Measurements from ENCODE around the gene NDUFS6.
A peak's percentile ranks its signal among the peaks of the same experiment; 100 is the strongest.

NDUFS6 gene

DNA sequence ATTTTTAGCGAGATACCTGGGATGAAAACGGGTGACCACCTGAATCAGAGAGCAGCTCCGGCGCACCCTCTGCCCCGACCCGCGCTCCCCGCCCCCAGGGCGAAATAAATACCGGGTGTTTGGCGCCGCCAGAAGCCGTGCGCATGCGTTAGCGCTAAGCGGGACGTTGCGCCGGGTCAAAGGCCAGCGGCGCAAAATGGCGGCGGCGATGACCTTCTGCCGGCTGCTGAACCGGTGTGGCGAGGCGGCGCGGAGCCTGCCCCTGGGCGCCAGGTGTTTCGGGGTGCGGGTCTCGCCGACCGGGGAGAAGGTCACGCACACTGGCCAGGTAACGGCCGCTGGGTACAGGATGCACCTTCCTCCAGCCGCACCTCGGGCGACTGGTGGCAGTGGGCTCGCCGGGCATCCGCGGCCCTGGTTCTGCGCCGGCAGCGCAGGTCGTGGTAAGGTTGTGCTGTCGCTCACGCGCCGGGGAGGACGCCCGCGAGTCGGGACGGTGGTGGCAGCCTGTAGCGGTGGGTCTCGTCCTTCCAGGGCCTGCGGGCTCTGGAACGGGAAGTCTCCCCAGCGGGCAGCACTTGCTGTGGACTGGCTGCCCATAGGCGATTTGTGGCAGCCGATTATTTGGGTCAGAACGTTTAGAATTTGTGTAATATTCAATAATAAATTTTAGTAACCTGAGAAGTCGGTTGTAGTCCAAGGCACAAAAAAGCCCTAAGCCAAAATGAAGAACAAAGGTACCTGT is at the start of gene NDUFS6:
TSS of gene NDUFS6 (plus strand) at position 186 of the 745 bp plus-strand sequence. CDS start at position 197, 11 bp downstream.
- peaks cover 66% of the 10 kb centered on the region for H3K36me3 ChIP-seq (ENCODE audit: insufficient read depth, low read length)

DNA sequence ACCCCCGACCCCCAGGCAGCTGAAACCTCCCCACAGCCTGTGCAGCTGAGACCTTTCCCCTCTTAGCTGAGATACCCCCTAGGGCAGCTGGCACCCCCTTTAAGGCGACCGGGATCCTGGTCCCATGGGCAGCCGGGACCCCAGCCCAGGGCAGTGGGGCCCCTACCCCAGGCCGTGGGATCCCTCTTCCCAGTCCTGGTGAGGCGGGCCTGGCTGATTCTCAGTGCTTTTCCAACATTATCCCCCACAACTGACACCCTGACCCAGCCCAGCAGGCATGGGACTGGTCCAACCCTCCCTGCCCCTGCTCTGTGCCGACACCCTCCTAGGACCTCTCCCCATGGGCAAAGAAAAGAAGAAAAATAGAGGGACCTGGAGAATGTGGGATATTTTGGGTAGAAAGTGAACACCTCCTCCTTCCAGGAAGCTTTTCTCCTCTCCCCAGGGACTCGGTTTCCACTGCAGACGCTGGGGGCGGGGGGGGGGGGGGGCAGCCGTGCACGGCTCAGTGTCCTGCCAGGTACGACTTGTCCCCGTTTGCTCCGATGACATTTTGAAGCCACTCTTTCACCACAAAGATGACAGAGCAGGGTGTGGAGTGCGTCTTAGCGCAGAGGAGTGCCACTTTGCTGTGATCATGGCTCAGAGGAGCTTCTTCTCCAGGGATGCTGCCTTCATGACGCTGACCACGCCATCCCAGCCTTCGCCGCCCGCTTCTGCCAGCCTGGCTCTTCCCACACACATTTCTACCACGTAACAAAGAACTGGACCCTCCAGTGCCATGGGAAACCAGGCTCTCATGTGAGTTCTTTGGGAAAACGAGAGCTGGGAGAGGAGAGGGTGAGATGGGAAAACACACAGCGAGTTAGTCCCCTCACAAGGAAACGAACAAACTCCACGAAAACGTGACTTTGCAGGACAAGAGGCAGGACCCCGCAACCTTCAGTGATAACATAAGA is 49.1 kb upstream of the NDUFS6 start:
- Histone ChIP-seq H3K9ac (ENCODE audit: low read length) (no peak overlapping the region), H3K79me2 (ENCODE audit: insufficient read depth, low read length) (no peaks in the 10 kb centered on the region), H3K4me1 (ENCODE audit: insufficient read depth, low read length, severe bottlenecking) (peaks cover 6% of the 10 kb centered on the region), H4K20me1 (ENCODE audit: insufficient read depth, low read length) (no peaks in the 10 kb centered on the region), H3K36me3 (ENCODE audit: insufficient read depth, low read length) (no peaks in the 10 kb centered on the region), H2AFZ (ENCODE audit: low read length) (no peak overlapping the region), H3F3A (ENCODE audit: insufficient read depth, low read length) (no peaks in the 10 kb centered on the region), H3K4me3 (ENCODE audit: low read depth, low read length, poor library complexity, severe bottlenecking) (no peak overlapping the region), H3K27me3 (ENCODE audit: insufficient read depth, low read length) (no peaks in the 10 kb centered on the region), H3K27ac (ENCODE audit: low read depth, low read length, poor library complexity, severe bottlenecking) (no peak overlapping the region), H3K4me2 (ENCODE audit: low read length) (no peak overlapping the region), H3K9me3 (ENCODE audit: low read length) (no peaks in the 10 kb centered on the region), H3K9me2 (ENCODE audit: low read depth, low read length) (no peaks in the 10 kb centered on the region)
- TF ChIP-seq, protein P1, sequence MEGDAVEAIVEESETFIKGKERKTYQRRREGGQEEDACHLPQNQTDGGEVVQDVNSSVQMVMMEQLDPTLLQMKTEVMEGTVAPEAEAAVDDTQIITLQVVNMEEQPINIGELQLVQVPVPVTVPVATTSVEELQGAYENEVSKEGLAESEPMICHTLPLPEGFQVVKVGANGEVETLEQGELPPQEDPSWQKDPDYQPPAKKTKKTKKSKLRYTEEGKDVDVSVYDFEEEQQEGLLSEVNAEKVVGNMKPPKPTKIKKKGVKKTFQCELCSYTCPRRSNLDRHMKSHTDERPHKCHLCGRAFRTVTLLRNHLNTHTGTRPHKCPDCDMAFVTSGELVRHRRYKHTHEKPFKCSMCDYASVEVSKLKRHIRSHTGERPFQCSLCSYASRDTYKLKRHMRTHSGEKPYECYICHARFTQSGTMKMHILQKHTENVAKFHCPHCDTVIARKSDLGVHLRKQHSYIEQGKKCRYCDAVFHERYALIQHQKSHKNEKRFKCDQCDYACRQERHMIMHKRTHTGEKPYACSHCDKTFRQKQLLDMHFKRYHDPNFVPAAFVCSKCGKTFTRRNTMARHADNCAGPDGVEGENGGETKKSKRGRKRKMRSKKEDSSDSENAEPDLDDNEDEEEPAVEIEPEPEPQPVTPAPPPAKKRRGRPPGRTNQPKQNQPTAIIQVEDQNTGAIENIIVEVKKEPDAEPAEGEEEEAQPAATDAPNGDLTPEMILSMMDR (IDR thresholded peaks at IDR 0.05; ENCODE audit: low read length) = no peak
- no peak for TF ChIP-seq EZH2 (IDR thresholded peaks at IDR 0.05; ENCODE audit: borderline replicate concordance, low read length)

More for the DNA sequence above, at the start of gene NDUFS6:
- Histone ChIP-seq H2AFZ (ENCODE audit: low read length) (no peak within 1 kb of the TSS), H3K4me2 (ENCODE audit: low read length) (peak within 1 kb of the TSS; percentile 96), H4K20me1 (ENCODE audit: insufficient read depth, low read length) (no peaks in the 10 kb centered on the region), H3K9ac (ENCODE audit: low read length) (peak within 1 kb of the TSS; percentile 82), H3F3A (ENCODE audit: insufficient read depth, low read length) (no peaks in the 10 kb centered on the region), H3K9me2 (ENCODE audit: low read depth, low read length) (no peaks in the 10 kb centered on the region), H3K79me2 (ENCODE audit: insufficient read depth, low read length) (peaks cover 18% of the 10 kb centered on the region), H3K4me1 (ENCODE audit: insufficient read depth, low read length, severe bottlenecking) (peaks cover 42% of the 10 kb centered on the region), H3K9me3 (ENCODE audit: low read length) (no peaks in the 10 kb centered on the region), H3K27ac (ENCODE audit: low read depth, low read length, poor library complexity, severe bottlenecking) (peak within 1 kb of the TSS; percentile 89), H3K27me3 (ENCODE audit: insufficient read depth, low read length) (no peaks in the 10 kb centered on the region), H3K4me3 (ENCODE audit: low read depth, low read length, poor library complexity, severe bottlenecking) (peak within 1 kb of the TSS; percentile 74)
- TF ChIP-seq EZH2 (IDR thresholded peaks at IDR 0.05; ENCODE audit: borderline replicate concordance, low read length) = no peak
- TF ChIP-seq, protein P1 (IDR thresholded peaks at IDR 0.05; ENCODE audit: low read length) = 0 out of 2 replicates have a peak, but pooled peaks have one; percentile 5

DNA sequence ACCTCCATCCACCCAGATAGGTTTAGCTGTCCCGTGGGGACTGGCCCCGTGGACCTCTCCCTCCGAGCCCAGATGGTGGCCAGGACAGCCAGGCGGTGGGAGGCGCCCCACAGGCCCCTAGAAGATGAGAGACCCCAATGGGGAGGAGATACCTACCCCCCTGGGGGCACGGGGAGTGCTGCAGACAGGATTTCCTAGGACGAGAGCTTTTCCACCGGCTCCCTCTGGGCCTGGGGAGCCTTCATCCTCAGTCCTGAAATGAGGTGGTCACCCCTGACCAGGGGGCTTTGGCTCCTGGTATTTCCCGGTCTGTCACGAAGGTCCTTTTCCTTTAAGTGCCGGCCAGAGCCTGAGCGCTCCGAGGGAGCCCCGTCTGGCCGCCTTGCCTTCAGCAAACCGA is 48.3 kb upstream of the NDUFS6 start:
- no peak overlapping the region for H3K9ac ChIP-seq (ENCODE audit: low read length)
- peaks cover 6% of the 10 kb centered on the region for H3K4me1 ChIP-seq (ENCODE audit: insufficient read depth, low read length, severe bottlenecking)
- no peaks in the 10 kb centered on the region for H4K20me1 ChIP-seq (ENCODE audit: insufficient read depth, low read length)
- no peak overlapping the region for H3K27ac ChIP-seq (ENCODE audit: low read depth, low read length, poor library complexity, severe bottlenecking)
- no peaks in the 10 kb centered on the region for H3K27me3 ChIP-seq (ENCODE audit: insufficient read depth, low read length)
- no peak overlapping the region for H2AFZ ChIP-seq (ENCODE audit: low read length)
- no peaks in the 10 kb centered on the region for H3K9me2 ChIP-seq (ENCODE audit: low read depth, low read length)
- no peak overlapping the region for H3K4me3 ChIP-seq (ENCODE audit: low read depth, low read length, poor library complexity, severe bottlenecking)
- TF ChIP-seq EZH2 (IDR thresholded peaks at IDR 0.05; ENCODE audit: borderline replicate concordance, low read length) = no peak
- TF ChIP-seq, protein P1 (IDR thresholded peaks at IDR 0.05; ENCODE audit: low read length) = no peak
- H3K36me3 ChIP-seq (ENCODE audit: insufficient read depth, low read length) = no peaks in the 10 kb centered on the region
- H3K9me3 ChIP-seq (ENCODE audit: low read length) = no peaks in the 10 kb centered on the region
- H3K4me2 ChIP-seq (ENCODE audit: low read length) = no peak overlapping the region
- H3K79me2 ChIP-seq (ENCODE audit: insufficient read depth, low read length) = no peaks in the 10 kb centered on the region
- H3F3A ChIP-seq (ENCODE audit: insufficient read depth, low read length) = no peaks in the 10 kb centered on the region
